H1 (cell line): ENCODE results near the gene PDK2. TPM values are rescaled to one million over a fixed set of nuclear protein-coding genes. Genes with fewer than 3 reads are reported as not detected.

ENCODE experiments used
- CTCF ChIA-PET: fragments of 300-600 bp; sonication (Branson Sonifier 250); formaldehyde crosslinking; loops from one replicate; lab custom pipeline; 2021; ENCODE audit not compliant: partially characterized antibody; lab: Charles Lee
- POLR2A ChIA-PET: fragments of 300-600 bp; sonication (Branson Sonifier 250); formaldehyde crosslinking; loops from one replicate; lab custom pipeline; 2021; ENCODE audit warnings: inconsistent platforms; ENCODE audit not compliant: partially characterized antibody; lab: Charles Lee
- DNase-seq, 2 experiments: peaks; one replicate each; pipeline versions ENCODE4 v3.0.0 to v3.0.0-alpha.2; 2010 to 2022; ENCODE audit warnings: low spot score in 2 of 2, low read depth in 1 of 2, mixed read lengths in 1 of 2
- FAIRE-seq: peaks from 2 replicates; lab custom pipeline; 2011; peaks lifted over from hg19 to GRCh38; lab: Jason Lieb, UNC
- H2AFZ ChIP-seq: 2 replicates; pipeline ENCODE4 v1.8.1; 2012; ENCODE audit warnings: low read length, inconsistent platforms
- H2AK5ac ChIP-seq: 2 replicates; pipeline ENCODE4 v1.6.1; 2013; ENCODE audit warnings: low read depth, low read length
- H2BK120ac ChIP-seq: replicated peaks from 2 replicates; pipeline ENCODE3; 2013; ENCODE audit warnings: low read depth, low read length, inconsistent platforms
- H2BK12ac ChIP-seq: 2 replicates; pipeline ENCODE4 v1.6.1; 2013; ENCODE audit warnings: low read depth, low read length
- H2BK15ac ChIP-seq: 2 replicates; pipeline ENCODE4 v1.6.1; 2013; ENCODE audit warnings: low read length
- H2BK20ac ChIP-seq: 2 replicates; pipeline ENCODE4 v1.6.1; 2013; ENCODE audit warnings: low read length
- H2BK5ac ChIP-seq: 2 replicates; pipeline ENCODE4 v1.6.1; 2013; ENCODE audit warnings: low read depth, low read length
- H3K14ac ChIP-seq: 2 replicates; pipeline ENCODE4 v1.6.1; 2013; ENCODE audit warnings: inconsistent platforms; ENCODE audit not compliant: insufficient read length
- H3K18ac ChIP-seq: 2 replicates; pipeline ENCODE4 v1.6.1; 2013; ENCODE audit warnings: low read length; ENCODE audit errors: extremely low read depth
- H3K23ac ChIP-seq: 2 replicates; pipeline ENCODE4 v1.6.1; 2013; ENCODE audit warnings: inconsistent platforms; ENCODE audit not compliant: insufficient read length
- H3K23me2 ChIP-seq: 2 replicates; pipeline ENCODE4 v1.6.1; 2013; ENCODE audit warnings: low read depth, low read length
- H3K27ac ChIP-seq: 2 replicates; pipeline ENCODE4 v1.6.1; 2011; ENCODE audit warnings: low read depth, low read length, inconsistent platforms
- H3K27me3 ChIP-seq, 4 experiments: replicated peaks in 1 of 4; 1 replicate in 1 of 4; 2 replicates in 3 of 4; pipeline versions ENCODE4 v1.6.1 to v1.8.1; 2011 to 2013; ENCODE audit warnings: low read length in 3 of 4, mild to moderate bottlenecking in 3 of 4, inconsistent platforms in 2 of 4, mixed read lengths in 2 of 4, moderate library complexity in 1 of 4; ENCODE audit not compliant: control insufficient read depth in 3 of 4, insufficient read depth in 3 of 4; ENCODE audit errors: extremely low read depth in 1 of 4
- H3K36me3 ChIP-seq, 4 experiments: 2 replicates each; pipeline versions ENCODE4 v1.6.1 to v1.8.1; 2011 to 2013; ENCODE audit warnings: mild to moderate bottlenecking in 4 of 4, low read length in 3 of 4, moderate library complexity in 2 of 4, control low read depth in 1 of 4, inconsistent platforms in 1 of 4; ENCODE audit not compliant: insufficient read depth in 4 of 4, control insufficient read depth in 2 of 4
- H3K4ac ChIP-seq: replicated peaks from 2 replicates; pipeline ENCODE3; 2013; ENCODE audit warnings: low read length, low read depth, mixed read lengths, inconsistent platforms; ENCODE audit not compliant: insufficient read length
- H3K4me1 ChIP-seq, 4 experiments: replicated peaks in 1 of 4; 1 replicate in 1 of 4; 2 replicates in 3 of 4; pipeline versions ENCODE4 v1.6.1 to v1.8.1; 2011 to 2013; ENCODE audit warnings: low read length in 3 of 4, inconsistent platforms in 2 of 4, mixed read lengths in 1 of 4; ENCODE audit not compliant: insufficient read depth in 4 of 4, control insufficient read depth in 3 of 4
- H3K4me2 ChIP-seq, 2 experiments: 2 replicates each; pipeline versions ENCODE4 v1.6.1 to v1.8.1; 2011 to 2013; ENCODE audit warnings: low read depth in 2 of 2, low read length in 2 of 2, control low read depth in 1 of 2, inconsistent platforms in 1 of 2, mild to moderate bottlenecking in 1 of 2; ENCODE audit not compliant: insufficient read depth in 1 of 2
- H3K4me3 ChIP-seq, 4 experiments: fragments of 200-600, 300-600 bp in 1 of 4; sonication (generic), shearing (Covaris generic), sonication (Bioruptor Twin) in 1 of 4; 2 replicates each; pipeline versions ENCODE4 v1.5.1 to v1.8.1; 2011 to 2016; ENCODE audit warnings: low read length in 4 of 4, low read depth in 3 of 4, control low read depth in 2 of 4, inconsistent platforms in 2 of 4, mild to moderate bottlenecking in 2 of 4, mixed read lengths in 1 of 4, moderate library complexity in 1 of 4; ENCODE audit not compliant: insufficient read depth in 2 of 4; ENCODE audit errors: extremely low read depth in 1 of 4
- H3K56ac ChIP-seq: replicated peaks from 2 replicates; pipeline ENCODE3; 2013; ENCODE audit warnings: low read depth, mild to moderate bottlenecking, mixed read lengths, low read length, inconsistent platforms; ENCODE audit not compliant: insufficient read length
- H3K79me1 ChIP-seq: 2 replicates; pipeline ENCODE4 v1.6.1; 2013; ENCODE audit warnings: low read depth, low read length, control low read depth
- H3K79me2 ChIP-seq, 2 experiments: 2 replicates each; pipeline versions ENCODE4 v1.6.1 to v1.8.1; 2012 to 2013; ENCODE audit warnings: low read length in 2 of 2, mild to moderate bottlenecking in 2 of 2, inconsistent platforms in 1 of 2; ENCODE audit not compliant: insufficient read depth in 2 of 2, control insufficient read depth in 1 of 2
- H3K9ac ChIP-seq, 4 experiments: replicated peaks in 1 of 4; 1 replicate in 1 of 4; 2 replicates in 3 of 4; pipeline versions ENCODE4 v1.6.1 to v1.8.1; 2011 to 2013; ENCODE audit warnings: low read depth in 3 of 4, low read length in 3 of 4, control low read depth in 2 of 4, mild to moderate bottlenecking in 2 of 4, moderate library complexity in 2 of 4, inconsistent platforms in 1 of 4; ENCODE audit errors: extremely low read depth in 1 of 4
- H3K9me3 ChIP-seq, 2 experiments: 2 replicates each; pipeline versions ENCODE4 v1.6.1 to v1.8.1; 2012 to 2013; ENCODE audit warnings: mild to moderate bottlenecking in 2 of 2, moderate library complexity in 2 of 2, control low read depth in 1 of 2, inconsistent platforms in 1 of 2, low read depth in 1 of 2, low read length in 1 of 2, mixed read lengths in 1 of 2; ENCODE audit not compliant: insufficient read depth in 2 of 2
- H4K20me1 ChIP-seq, 2 experiments: replicated peaks in 1 of 2; 2 replicates each; pipeline versions ENCODE3 to v1.8.1; 2011 to 2013; ENCODE audit warnings: inconsistent platforms in 2 of 2, low read length in 2 of 2, mild to moderate bottlenecking in 1 of 2; ENCODE audit not compliant: insufficient read depth in 2 of 2, control insufficient read depth in 1 of 2
- H4K5ac ChIP-seq: 2 replicates; pipeline ENCODE4 v1.6.1; 2013; ENCODE audit warnings: low read length, low read depth, mixed read lengths, inconsistent platforms; ENCODE audit not compliant: insufficient read length
- H4K8ac ChIP-seq: 2 replicates; pipeline ENCODE4 v1.8.0; 2013; ENCODE audit warnings: mild to moderate bottlenecking, moderate library complexity, low read length, inconsistent platforms; ENCODE audit not compliant: insufficient read depth; ENCODE audit errors: extremely low read depth
- H4K91ac ChIP-seq: replicated peaks from 2 replicates; pipeline ENCODE3; 2013; ENCODE audit warnings: low read length, mixed read lengths, inconsistent platforms; ENCODE audit not compliant: insufficient read length
- BRCA1 ChIP-seq: IDR thresholded peaks from 2 replicates; pipeline ENCODE4 v1.6.1; 2012; ENCODE audit warnings: low read depth, low read length, improper control_type of control experiment
- CBX5 ChIP-seq: fragments of 300-800, 300-1000 bp; sonication (generic); IDR thresholded peaks from 2 replicates; pipeline ENCODE4 v1.7.1; 2016; ENCODE audit warnings: antibody characterized with exemption, low read length, low read depth
- KDM5A ChIP-seq: fragments of 200-600 bp; IDR thresholded peaks from 2 replicates; pipeline ENCODE4 v1.7.1; 2012; ENCODE audit warnings: mild to moderate bottlenecking, low read length, inconsistent platforms, mixed read lengths
- POLR2A ChIP-seq, 2 experiments: IDR thresholded peaks; 1 replicate in 1 of 2; 2 replicates in 1 of 2; pipeline ENCODE4 v1.6.1; 2011; ENCODE audit warnings: low read depth in 2 of 2, low read length in 2 of 2, mild to moderate bottlenecking in 2 of 2; ENCODE audit errors: control extremely low read depth in 1 of 2
- WGBS, 2 experiments: shearing (Covaris generic) in 1 of 2; methylation state at CpG; one replicate each; pipeline versions ENCODE4 v1.1.6 to v1.1.7; 2013 to 2015; ENCODE audit warnings: low lambda C conversion rate in 2 of 2, mixed read lengths in 2 of 2, inconsistent platforms in 1 of 2, low coverage in 1 of 2, missing lambda C conversion rate in 1 of 2; ENCODE audit not compliant: insufficient replicate concordance in 2 of 2, insufficient coverage in 1 of 2, insufficient read length in 1 of 2; ENCODE audit errors: extremely low coverage in 1 of 2, missing lambda C conversion rate in 1 of 2; 5-methylcytosine and 5-hydroxymethylcytosine counted together
- polyA plus RNA-seq, 7 experiments: library from polyadenylated mRNA; depleted of rRNA in 3 of 7; stranded (reverse) in 5 of 7; unstranded in 2 of 7; fragments of >200 nt in 5 of 7; fragments of 200-250 nt in 2 of 7; gene quantifications; 1 replicate in 5 of 7; 2 replicates in 1 of 7; 4 replicates in 1 of 7; pipeline versions ENCODE4 v1.2.1 to v1.2.3, GENCODE V29; 2011 to 2013; ENCODE audit warnings: missing spikeins in 2 of 7, mixed read lengths in 2 of 7
- total RNA-seq: library from RNA; stranded (reverse); fragmentation: NEBNext Ultra II Directional; extraction: Animal tissue kit (Norgen Biotek cat#: 25700); gene quantifications from 2 replicates; pipeline ENCODE4 v1.2.1, GENCODE V29; 2021

The PDK2 gene
- total and polyA plus RNA-seq, 2 of the 8 experiments (the other 6 are each of a cell fraction or from before 2014, with no cell fraction given) = 18.3 to 121 TPM

- H3K4me3 ChIP-seq = no peak overlapping the region
- WGBS, 2 experiments = 89% methylated on average over 7 of the region's 7 CpGs; no CpG with 5 or more reads in 1 of the 2 experiments
Observed at GRCh38 chr17:50097455-50097854, 2.3 kb downstream of the PDK2 start.

More at GRCh38 chr17:50097455-50097854, 2.3 kb downstream of the PDK2 start:
- H4K8ac ChIP-seq = no peak overlapping the region
- H2BK15ac ChIP-seq = peak overlapping the region; percentile 81; the same call in 1 of the 2 replicates
- H2BK5ac ChIP-seq = no peak overlapping the region
- H2AFZ ChIP-seq = no peak overlapping the region
- peaks cover 3% of the 10 kb centered on the region for H3K79me1 ChIP-seq
- DNase-seq = no peak
- no peak overlapping the region for H3K56ac ChIP-seq
- H3K23me2 ChIP-seq = peaks cover 17% of the 10 kb centered on the region
- TF ChIP-seq CBX5 = no peak
- no peak for TF ChIP-seq KDM5A
- TF ChIP-seq BRCA1 = no peak
- no peak for TF ChIP-seq POLR2A (IDR thresholded peaks at IDR 0.05; ENCODE audit: control extremely low read depth in 1 of 2, low read depth in 2 of 2, low read length in 2 of 2)
- TF ChIP-seq, all 59 proteins: peak for 0
- POLR2A ChIA-PET = interaction anchor here (1.8 kb wide), 1 partner anchor 14 kb away, joined by 5 read pairs; no protein-coding TSS in a partner anchor
- Histone ChIP-seq H3K9ac (no peak overlapping the region), H3K4ac (no peak overlapping the region), H3K14ac (no peak overlapping the region), H3K4me1 (peaks cover 0 to 24% (median 17%) of the 10 kb centered on the region in 4 experiments; a peak in 6 of 7 replicates), H3K9me3 (no peaks in the 10 kb centered on the region), H2BK20ac (no peak overlapping the region), H2AK5ac (no peak overlapping the region), H3K4me2 (no peak overlapping the region), H3K27ac (no peak overlapping the region), H4K91ac (no peak overlapping the region), H3K36me3 (peaks cover 0 to 9% (median 0%) of the 10 kb centered on the region in 4 experiments; a peak in 1 of 8 replicates), H3K18ac (no peak overlapping the region), H3K27me3 (peaks cover 0 to 3% (median 0%) of the 10 kb centered on the region in 4 experiments; a peak in 4 of 7 replicates), H4K5ac (no peak overlapping the region), H4K20me1 (no peaks in the 10 kb centered on the region), H2BK12ac (no peak overlapping the region), H3K79me2 (peaks cover 0 to 4% of the 10 kb centered on the region in 2 experiments; a peak in 1 of 4 replicates), H3K23ac (no peak overlapping the region), H2BK120ac (no peak overlapping the region)
- FAIRE-seq = no peak
- CTCF ChIA-PET = interaction anchor here (0.9 to 15.7 kb wide), 6 partner anchors 10 to 299 kb away, joined by 3 to 412 read pairs (median 6); partner anchors contain the start of gene SGCA
